ENCODE measurements around the gene CACNA1F.

DNA sequence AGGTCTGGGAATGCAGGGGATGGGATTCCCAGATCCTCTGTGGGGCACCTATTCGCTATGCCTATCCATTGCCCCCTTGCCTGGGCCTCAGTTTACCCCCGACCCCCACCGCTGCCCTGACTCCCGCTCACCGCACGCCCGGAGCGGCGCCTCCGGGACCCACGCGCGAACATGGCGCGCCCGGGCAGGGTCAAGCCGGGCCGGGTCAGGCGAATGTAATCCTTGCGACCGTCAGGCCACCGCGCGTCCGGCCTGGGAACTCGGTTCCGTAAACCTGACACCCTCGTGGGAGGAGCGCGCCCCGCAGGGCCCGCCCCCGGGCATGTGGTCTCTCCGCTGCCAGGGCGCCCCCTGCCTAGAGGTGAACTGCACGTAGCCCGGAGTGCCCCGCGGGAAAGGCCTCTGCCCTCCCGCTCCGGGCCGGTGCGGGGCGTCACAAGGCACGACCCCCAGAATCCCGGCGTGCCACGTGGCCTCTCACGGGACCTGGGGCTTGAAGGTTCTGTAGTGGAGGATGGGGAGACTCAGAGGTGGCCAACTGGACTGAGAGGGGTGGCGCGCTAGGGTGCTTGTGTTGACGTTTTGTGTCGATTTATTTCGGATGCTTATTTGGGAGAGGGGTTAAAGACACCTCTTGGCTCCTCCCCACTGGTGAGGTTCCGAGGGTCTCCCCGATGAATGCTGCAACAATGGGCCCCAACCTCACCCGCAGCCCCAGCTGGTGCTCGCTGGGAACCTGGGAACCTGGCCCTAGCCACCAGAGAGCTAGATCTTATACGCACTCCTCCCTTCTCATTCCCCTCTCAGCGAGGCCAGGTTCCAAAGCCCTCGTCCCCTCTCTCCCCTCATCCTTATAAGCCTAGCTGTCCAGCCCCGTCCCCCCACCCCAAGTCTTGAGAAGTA is 46.8 kb downstream of the CACNA1F start, which contains the start of gene PRICKLE3:
- TF ChIP-seq, protein P1, sequence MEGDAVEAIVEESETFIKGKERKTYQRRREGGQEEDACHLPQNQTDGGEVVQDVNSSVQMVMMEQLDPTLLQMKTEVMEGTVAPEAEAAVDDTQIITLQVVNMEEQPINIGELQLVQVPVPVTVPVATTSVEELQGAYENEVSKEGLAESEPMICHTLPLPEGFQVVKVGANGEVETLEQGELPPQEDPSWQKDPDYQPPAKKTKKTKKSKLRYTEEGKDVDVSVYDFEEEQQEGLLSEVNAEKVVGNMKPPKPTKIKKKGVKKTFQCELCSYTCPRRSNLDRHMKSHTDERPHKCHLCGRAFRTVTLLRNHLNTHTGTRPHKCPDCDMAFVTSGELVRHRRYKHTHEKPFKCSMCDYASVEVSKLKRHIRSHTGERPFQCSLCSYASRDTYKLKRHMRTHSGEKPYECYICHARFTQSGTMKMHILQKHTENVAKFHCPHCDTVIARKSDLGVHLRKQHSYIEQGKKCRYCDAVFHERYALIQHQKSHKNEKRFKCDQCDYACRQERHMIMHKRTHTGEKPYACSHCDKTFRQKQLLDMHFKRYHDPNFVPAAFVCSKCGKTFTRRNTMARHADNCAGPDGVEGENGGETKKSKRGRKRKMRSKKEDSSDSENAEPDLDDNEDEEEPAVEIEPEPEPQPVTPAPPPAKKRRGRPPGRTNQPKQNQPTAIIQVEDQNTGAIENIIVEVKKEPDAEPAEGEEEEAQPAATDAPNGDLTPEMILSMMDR (conservative IDR thresholded peaks at IDR 0.05) = peak; percentile 60
- no peak for TF ChIP-seq ZFX (IDR thresholded peaks at IDR 0.05)
